A549 (cell line): Measurements from ENCODE around the gene RND2.
A peak's percentile ranks its signal among the peaks of the same experiment; 100 is the strongest.

Experiments used
- HEYL ChIP-seq: fragments of 250-450 bp; sonication (Bioruptor Pico); IDR thresholded peaks from 2 replicates; pipeline ENCODE4 v1.8.0; 2021; ENCODE audit warnings: mild to moderate bottlenecking, moderate library complexity
- NFE2L2 ChIP-seq: fragments of 150-350 bp; conservative IDR thresholded peaks from 2 replicates; pipeline ENCODE4 v1.6.1; 2014; ENCODE audit warnings: low read length
- TF ChIP-seq, protein P1 (sequence below): fragments of >200 bp; sonication (Bioruptor Twin); formaldehyde crosslinking; IDR thresholded peaks from 3 replicates; pipeline ENCODE4 v1.5.1; 2016

DNA sequence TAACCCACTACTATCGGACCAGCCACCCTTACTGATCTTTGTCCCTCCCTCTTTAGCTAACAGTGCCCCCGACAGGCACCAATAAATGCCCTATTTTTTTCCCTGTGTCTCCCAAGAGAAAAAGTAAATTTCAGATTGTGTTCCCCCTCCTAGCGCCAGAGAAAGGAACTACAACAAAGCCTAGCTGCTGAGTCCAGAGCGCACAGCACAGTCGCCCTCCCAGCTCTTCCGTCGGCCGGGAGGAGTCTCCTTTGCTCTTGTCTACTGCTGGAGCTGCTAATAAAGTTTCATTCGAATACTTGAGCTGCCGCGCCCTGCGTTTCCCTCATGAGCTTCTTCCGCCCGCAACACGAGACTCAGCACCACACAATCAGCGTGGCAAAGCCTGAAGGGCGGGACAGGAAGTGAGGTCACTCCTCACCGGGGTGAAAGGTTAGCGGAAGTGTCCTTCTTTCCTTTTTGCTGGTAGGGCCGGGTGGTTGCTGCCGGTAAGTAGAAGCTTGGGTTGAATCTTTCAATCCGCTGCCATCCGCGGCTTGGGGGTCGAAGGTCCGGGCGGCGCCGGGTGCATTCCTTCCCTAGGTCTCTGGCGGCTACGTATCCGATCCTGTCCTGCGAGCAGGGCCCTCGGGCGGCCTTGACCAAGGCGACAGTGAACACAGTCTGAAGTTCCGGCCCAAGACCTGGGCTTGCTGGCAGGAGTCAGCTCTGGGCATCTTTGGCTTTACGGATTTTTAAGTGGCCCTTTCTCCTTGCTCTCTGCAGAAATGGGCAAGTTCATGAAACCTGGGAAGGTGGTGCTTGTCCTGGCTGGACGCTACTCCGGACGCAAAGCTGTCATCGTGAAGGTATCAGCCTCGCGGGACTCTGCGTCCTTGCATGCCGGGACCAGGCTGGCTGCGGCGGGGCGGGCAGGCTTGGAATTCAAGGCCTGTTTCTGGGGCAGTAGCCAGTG is 26.8 kb upstream of the RND2 start, which contains the start of gene RPL27:
- TF ChIP-seq, protein P1, sequence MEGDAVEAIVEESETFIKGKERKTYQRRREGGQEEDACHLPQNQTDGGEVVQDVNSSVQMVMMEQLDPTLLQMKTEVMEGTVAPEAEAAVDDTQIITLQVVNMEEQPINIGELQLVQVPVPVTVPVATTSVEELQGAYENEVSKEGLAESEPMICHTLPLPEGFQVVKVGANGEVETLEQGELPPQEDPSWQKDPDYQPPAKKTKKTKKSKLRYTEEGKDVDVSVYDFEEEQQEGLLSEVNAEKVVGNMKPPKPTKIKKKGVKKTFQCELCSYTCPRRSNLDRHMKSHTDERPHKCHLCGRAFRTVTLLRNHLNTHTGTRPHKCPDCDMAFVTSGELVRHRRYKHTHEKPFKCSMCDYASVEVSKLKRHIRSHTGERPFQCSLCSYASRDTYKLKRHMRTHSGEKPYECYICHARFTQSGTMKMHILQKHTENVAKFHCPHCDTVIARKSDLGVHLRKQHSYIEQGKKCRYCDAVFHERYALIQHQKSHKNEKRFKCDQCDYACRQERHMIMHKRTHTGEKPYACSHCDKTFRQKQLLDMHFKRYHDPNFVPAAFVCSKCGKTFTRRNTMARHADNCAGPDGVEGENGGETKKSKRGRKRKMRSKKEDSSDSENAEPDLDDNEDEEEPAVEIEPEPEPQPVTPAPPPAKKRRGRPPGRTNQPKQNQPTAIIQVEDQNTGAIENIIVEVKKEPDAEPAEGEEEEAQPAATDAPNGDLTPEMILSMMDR, result peak; percentile 88
- no peak for TF ChIP-seq HEYL (CRISPR knock-in tag)
- no peak; the same call in 1 of the 2 replicates for TF ChIP-seq NFE2L2
